Smooth muscle cell (in vitro differentiated cells): Measurements from ENCODE around the gene ADGRL2. TPM values are rescaled to one million over a fixed set of nuclear protein-coding genes. Genes with fewer than 3 reads are reported as not detected.

Source experiments
- DNase-seq: peaks from one replicate; lab custom pipeline; 2025; ENCODE audit not compliant: unreplicated experiment; lab: John Stamatoyannopoulos, UW
- H2AFZ ChIP-seq: fragments of 200-600 bp; sonication (generic); 2 replicates; pipeline ENCODE4 v1.6.0; 2016; ENCODE audit warnings: antibody characterized with exemption, low read depth, mild to moderate bottlenecking
- H3F3A ChIP-seq: fragments of 200-600 bp; sonication (generic); 2 replicates; pipeline ENCODE4 v1.6.0; 2017; ENCODE audit warnings: antibody characterized with exemption, low read depth
- H3K27ac ChIP-seq: fragments of 200-600 bp; sonication (generic); 2 replicates; pipeline ENCODE4 v1.5.1; 2016; ENCODE audit warnings: low read depth, mild to moderate bottlenecking
- H3K27me3 ChIP-seq: fragments of 200-600 bp; sonication (generic); 2 replicates; pipeline ENCODE4 v1.6.1; 2016; ENCODE audit warnings: low read depth, mild to moderate bottlenecking
- H3K36me3 ChIP-seq: fragments of 200-600 bp; sonication (generic); 2 replicates; pipeline ENCODE4 v1.5.1; 2016; ENCODE audit warnings: low read depth
- H3K4me1 ChIP-seq: fragments of 200-600 bp; sonication (generic); 2 replicates; pipeline ENCODE4 v1.5.1; 2016; ENCODE audit warnings: low read depth
- H3K4me2 ChIP-seq: fragments of 200-600 bp; sonication (generic); 2 replicates; pipeline ENCODE4 v1.6.0; 2016; ENCODE audit warnings: mild to moderate bottlenecking
- H3K4me3 ChIP-seq: fragments of 200-600 bp; sonication (generic); 2 replicates; pipeline ENCODE4 v1.5.1; 2016; ENCODE audit warnings: mild to moderate bottlenecking
- H3K79me2 ChIP-seq: fragments of 200-600 bp; sonication (generic); 2 replicates; pipeline ENCODE4 v1.6.0; 2016; ENCODE audit warnings: low read depth, mild to moderate bottlenecking
- H3K9ac ChIP-seq: fragments of 200-600 bp; sonication (generic); 2 replicates; pipeline ENCODE4 v1.6.0; 2016; ENCODE audit warnings: low read depth
- H3K9me3 ChIP-seq: fragments of 200-600 bp; sonication (generic); replicated peaks from 2 replicates; pipeline ENCODE4 v1.5.1; 2016; ENCODE audit warnings: low read depth
- H4K20me1 ChIP-seq: fragments of 200-600 bp; sonication (generic); 2 replicates; pipeline ENCODE4 v1.6.0; 2016; ENCODE audit warnings: low read depth
- CTCF ChIP-seq: fragments of 200-600 bp; sonication (generic); IDR thresholded peaks from 2 replicates; pipeline ENCODE4 v1.5.1; 2017; ENCODE audit warnings: borderline replicate concordance, mild to moderate bottlenecking, antibody characterized with exemption; ENCODE audit not compliant: insufficient read depth, poor library complexity, severe bottlenecking
- WGBS: methylation state at CpG from one replicate; pipeline ENCODE4 v1.1.7; 2016; ENCODE audit warnings: low lambda C conversion rate; 5-methylcytosine and 5-hydroxymethylcytosine counted together
- polyA plus RNA-seq: library from polyadenylated mRNA; unstranded; fragments of >200 nt; fragmentation: Nextera tagmentation; extraction: Ambion mirVana; gene quantifications from 2 replicates; pipeline ENCODE4 v1.2.1, GENCODE V29; 2016
- total RNA-seq: library from RNA; depleted of rRNA; stranded (reverse); fragments of >200 nt; gene quantifications from 2 replicates; pipeline ENCODE4 v1.2.3, GENCODE V29; 2014

The ADGRL2 gene
- total and polyA plus RNA-seq, 2 experiments from 2014 or later = 25.1 to 119 TPM

- Histone ChIP-seq H4K20me1 (peaks cover 41% of the 10 kb centered on the region), H3K4me3 (no peak overlapping the region), H3K36me3 (no peaks in the 10 kb centered on the region), H3K9me3 (no peaks in the 10 kb centered on the region), H3F3A (no peaks in the 10 kb centered on the region), H3K79me2 (peaks cover 85% of the 10 kb centered on the region), H2AFZ (no peak overlapping the region), H3K4me2 (no peak overlapping the region), H3K9ac (no peak overlapping the region), H3K27me3 (no peaks in the 10 kb centered on the region), H3K27ac (no peak overlapping the region), H3K4me1 (no peaks in the 10 kb centered on the region)
- no peak for TF ChIP-seq CTCF
- 94% methylated on average over 1 of the region's 1 CpG for WGBS
- no peak for DNase-seq
Measured at GRCh38 chr1:81840805-81841204, 40.1 kb downstream of the ADGRL2 start.

- Histone ChIP-seq H3K79me2 (peaks cover 86% of the 10 kb centered on the region), H3K4me3 (no peak overlapping the region), H2AFZ (no peak overlapping the region), H3K9ac (no peak overlapping the region), H3K4me2 (no peak overlapping the region), H3K9me3 (no peaks in the 10 kb centered on the region), H3K4me1 (no peaks in the 10 kb centered on the region), H3K36me3 (no peaks in the 10 kb centered on the region), H4K20me1 (peaks cover 31% of the 10 kb centered on the region), H3F3A (no peaks in the 10 kb centered on the region), H3K27ac (no peak overlapping the region), H3K27me3 (no peaks in the 10 kb centered on the region)
- DNase-seq = no peak
- no peak for TF ChIP-seq CTCF
- 69% methylated on average over 4 of the region's 4 CpGs for WGBS
Measured at GRCh38 chr1:81841795-81842194, 41.1 kb downstream of the ADGRL2 start.

GRCh38 chr1:81844477-81844876 lies 43.7 kb downstream of the ADGRL2 start:
- Histone ChIP-seq H3K27me3 (no peaks in the 10 kb centered on the region), H2AFZ (no peak overlapping the region), H3K27ac (no peak overlapping the region), H3K9me3 (no peaks in the 10 kb centered on the region), H3K4me3 (no peak overlapping the region), H4K20me1 (peaks cover 26% of the 10 kb centered on the region), H3K9ac (no peak overlapping the region), H3F3A (no peaks in the 10 kb centered on the region), H3K36me3 (peaks cover 3% of the 10 kb centered on the region), H3K79me2 (peaks cover 84% of the 10 kb centered on the region), H3K4me2 (no peak overlapping the region), H3K4me1 (peaks cover 18% of the 10 kb centered on the region)
- 85% methylated on average over 2 of the region's 2 CpGs for WGBS
- DNase-seq = no peak
- no peak for TF ChIP-seq CTCF

GRCh38 chr1:81846630-81847029 lies 45.9 kb downstream of the ADGRL2 start:
- peaks cover 91% of the 10 kb centered on the region for H3K79me2 ChIP-seq
- H3F3A ChIP-seq = no peaks in the 10 kb centered on the region
- no peak overlapping the region for H3K4me2 ChIP-seq
- no peak overlapping the region for H3K4me3 ChIP-seq
- DNase-seq = no peak
- no peak for TF ChIP-seq CTCF
- H3K27ac ChIP-seq = no peak overlapping the region
- H4K20me1 ChIP-seq = peaks cover 40% of the 10 kb centered on the region
- 98% methylated on average over 1 of the region's 1 CpG for WGBS
- H2AFZ ChIP-seq = no peak overlapping the region
- no peak overlapping the region for H3K9ac ChIP-seq
- no peaks in the 10 kb centered on the region for H3K9me3 ChIP-seq
- H3K27me3 ChIP-seq = no peaks in the 10 kb centered on the region
- H3K4me1 ChIP-seq = peaks cover 39% of the 10 kb centered on the region
- peaks cover 3% of the 10 kb centered on the region for H3K36me3 ChIP-seq
